Colonic mucosa (tissue), 4 donors: ENCODE measurements around the gene MLXIPL. TPM values are rescaled to one million over a fixed set of nuclear protein-coding genes. Genes with fewer than 3 reads are reported as not detected.

ENCODE experiments used
- DNase-seq: peaks from one replicate; pipeline ENCODE4 v3.0.0-alpha.2; 2020
- H3K27ac ChIP-seq: fragments of 200-600 bp; one replicate; pipeline ENCODE4 v1.8.0; 2021
- H3K27me3 ChIP-seq: fragments of 200-600 bp; one replicate; pipeline ENCODE4 v1.8.0; 2021
- H3K36me3 ChIP-seq: fragments of 200-600 bp; one replicate; pipeline ENCODE4 v1.8.0; 2021
- H3K4me1 ChIP-seq: fragments of 200-600 bp; one replicate; pipeline ENCODE4 v1.8.0; 2021; ENCODE audit warnings: mild to moderate bottlenecking
- H3K4me3 ChIP-seq: fragments of 200-600 bp; one replicate; pipeline ENCODE4 v1.8.0; 2021
- H3K9ac ChIP-seq, 2 donors: one replicate each; pipeline ENCODE4 v1.7.0; 2013; ENCODE audit warnings: control low read depth in 2 of 2, low read depth in 2 of 2, low read length in 2 of 2
- H3K9me3 ChIP-seq: fragments of 200-600 bp; one replicate; pipeline ENCODE4 v1.8.0; 2021
- intact Hi-C: fragments of 100-400 bp; cut with DNase I; formaldehyde crosslinking; loops from one replicate; pipeline ENCODE4 v1.14.1; 2022
- total RNA-seq, 2 donors: library from RNA; stranded (reverse); fragmentation: NEBNext Ultra II Directional in 1 of 2; extraction: Animal tissue kit (Norgen Biotek cat#: 25700) in 1 of 2; gene quantifications; one replicate each; pipeline ENCODE4 v1.2.1, GENCODE V29; 2021
- TF ChIP-seq, protein P1 (sequence below): fragments of 200-600 bp; IDR thresholded peaks from one replicate; pipeline ENCODE4 v1.8.0; 2022; ENCODE audit warnings: antibody characterized with exemption, mild to moderate bottlenecking
- donor health status: healthy.
- donor health status: DM: no; HTN: no; CAD: no.
- donor health status: DM: no; HTN: no; CAD: no.

MLXIPL gene
- total RNA-seq, 2 donors from 2014 or later, result 9.5 to 15.7 TPM

DNA sequence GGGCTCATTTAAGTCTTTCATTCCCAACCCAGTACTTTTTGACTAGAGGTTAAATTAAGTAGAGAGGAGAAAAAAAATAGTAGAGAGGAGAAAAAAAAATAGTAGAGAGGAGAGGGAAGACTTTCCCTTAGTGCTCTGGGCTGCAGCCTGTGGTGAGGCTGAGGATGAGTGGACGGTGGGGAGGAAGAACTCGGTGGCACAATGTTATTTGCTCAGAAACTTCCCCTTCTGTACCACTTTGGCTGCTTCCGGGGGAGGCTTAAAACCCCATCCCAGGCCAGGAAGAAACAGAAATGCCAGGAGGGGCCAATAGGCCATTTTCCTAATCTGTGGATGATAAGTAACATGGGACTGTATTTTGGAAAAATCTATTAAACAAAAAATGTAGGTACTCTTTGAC lies 14.6 kb upstream of the MLXIPL start:
- DNase-seq, result no peak
- TF ChIP-seq, protein P1, sequence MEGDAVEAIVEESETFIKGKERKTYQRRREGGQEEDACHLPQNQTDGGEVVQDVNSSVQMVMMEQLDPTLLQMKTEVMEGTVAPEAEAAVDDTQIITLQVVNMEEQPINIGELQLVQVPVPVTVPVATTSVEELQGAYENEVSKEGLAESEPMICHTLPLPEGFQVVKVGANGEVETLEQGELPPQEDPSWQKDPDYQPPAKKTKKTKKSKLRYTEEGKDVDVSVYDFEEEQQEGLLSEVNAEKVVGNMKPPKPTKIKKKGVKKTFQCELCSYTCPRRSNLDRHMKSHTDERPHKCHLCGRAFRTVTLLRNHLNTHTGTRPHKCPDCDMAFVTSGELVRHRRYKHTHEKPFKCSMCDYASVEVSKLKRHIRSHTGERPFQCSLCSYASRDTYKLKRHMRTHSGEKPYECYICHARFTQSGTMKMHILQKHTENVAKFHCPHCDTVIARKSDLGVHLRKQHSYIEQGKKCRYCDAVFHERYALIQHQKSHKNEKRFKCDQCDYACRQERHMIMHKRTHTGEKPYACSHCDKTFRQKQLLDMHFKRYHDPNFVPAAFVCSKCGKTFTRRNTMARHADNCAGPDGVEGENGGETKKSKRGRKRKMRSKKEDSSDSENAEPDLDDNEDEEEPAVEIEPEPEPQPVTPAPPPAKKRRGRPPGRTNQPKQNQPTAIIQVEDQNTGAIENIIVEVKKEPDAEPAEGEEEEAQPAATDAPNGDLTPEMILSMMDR, result no peak
- Histone ChIP-seq H3K9me3 (no peaks in the 10 kb centered on the region), H3K27ac (no peak overlapping the region), H3K4me1 (no peaks in the 10 kb centered on the region), H3K27me3 (no peaks in the 10 kb centered on the region), H3K36me3 (no peaks in the 10 kb centered on the region), H3K4me3 (no peak overlapping the region), H3K9ac (no peak overlapping the region)
- intact Hi-C loops, result no loop called here

DNA sequence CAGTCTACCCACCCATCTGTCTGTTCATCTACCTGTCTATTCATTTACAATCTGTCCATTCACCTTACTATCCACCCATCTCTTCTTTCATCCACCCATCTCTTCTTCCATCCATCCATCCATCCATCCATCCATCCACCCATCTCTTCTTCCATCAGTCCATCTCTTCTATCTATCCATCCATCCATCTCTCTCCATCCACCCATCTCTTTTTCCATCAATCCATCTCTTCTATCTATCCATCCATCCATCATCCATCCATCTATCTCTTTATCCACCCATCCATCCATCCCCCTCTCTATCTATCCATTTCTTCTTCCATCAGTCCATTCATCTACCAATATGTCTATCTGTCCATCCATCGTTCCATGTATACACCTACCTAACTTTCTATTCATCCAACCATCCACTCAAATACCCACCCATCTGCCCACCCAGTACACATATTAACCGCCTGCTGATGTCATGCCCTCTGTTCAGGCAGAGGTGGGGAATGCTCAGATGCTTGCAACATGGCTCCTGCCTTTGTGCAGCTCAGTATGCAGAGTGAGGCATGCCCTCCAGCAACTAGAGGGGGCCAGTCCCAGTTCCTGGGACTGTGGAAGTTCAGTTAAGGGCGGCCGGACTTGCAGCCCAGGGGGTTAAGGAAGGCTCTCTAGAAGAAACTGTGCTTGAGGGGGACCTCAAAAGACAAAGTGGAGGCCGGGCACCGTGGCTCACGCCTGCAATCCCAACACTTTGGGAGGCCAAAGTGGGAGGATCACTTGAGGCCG lies 11.3 kb upstream of the MLXIPL start:
- peaks cover 4% of the 10 kb centered on the region for H3K27me3 ChIP-seq
- H3K4me1 ChIP-seq, result no peaks in the 10 kb centered on the region
- intact Hi-C loops, result no loop called here
- TF ChIP-seq, protein P1, result no peak
- no peak overlapping the region for H3K9ac ChIP-seq
- H3K27ac ChIP-seq, result no peak overlapping the region
- H3K4me3 ChIP-seq, result no peak overlapping the region
- H3K36me3 ChIP-seq, result no peaks in the 10 kb centered on the region
- DNase-seq, result no peak
- no peaks in the 10 kb centered on the region for H3K9me3 ChIP-seq

DNA sequence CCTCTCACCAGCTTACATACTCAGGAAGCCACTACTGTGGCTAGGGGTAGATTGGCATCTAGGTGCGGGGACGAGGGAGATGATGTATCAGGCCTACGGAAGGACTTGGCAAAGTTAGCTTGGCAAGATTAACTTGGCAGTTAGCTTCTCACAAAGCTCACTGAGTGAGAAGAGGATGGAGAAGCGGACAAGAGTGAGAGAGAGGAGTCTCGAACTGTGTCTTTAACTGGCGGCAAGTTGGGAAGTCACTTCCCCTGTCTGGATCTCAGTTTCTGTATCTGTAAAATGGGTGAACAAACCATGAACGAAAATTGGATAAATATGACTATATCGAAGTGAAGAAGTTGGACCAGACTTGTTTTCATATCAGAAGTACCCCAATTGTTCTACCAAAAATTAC lies 9.5 kb upstream of the MLXIPL start:
- TF ChIP-seq, protein P1, result no peak
- intact Hi-C loops, result no loop called here
- H3K9ac ChIP-seq, result no peak overlapping the region
- H3K9me3 ChIP-seq, result no peaks in the 10 kb centered on the region
- H3K27ac ChIP-seq, result no peak overlapping the region
- no peaks in the 10 kb centered on the region for H3K4me1 ChIP-seq
- H3K4me3 ChIP-seq, result no peak overlapping the region
- no peaks in the 10 kb centered on the region for H3K36me3 ChIP-seq
- peaks cover 4% of the 10 kb centered on the region for H3K27me3 ChIP-seq
- DNase-seq, result no peak

DNA sequence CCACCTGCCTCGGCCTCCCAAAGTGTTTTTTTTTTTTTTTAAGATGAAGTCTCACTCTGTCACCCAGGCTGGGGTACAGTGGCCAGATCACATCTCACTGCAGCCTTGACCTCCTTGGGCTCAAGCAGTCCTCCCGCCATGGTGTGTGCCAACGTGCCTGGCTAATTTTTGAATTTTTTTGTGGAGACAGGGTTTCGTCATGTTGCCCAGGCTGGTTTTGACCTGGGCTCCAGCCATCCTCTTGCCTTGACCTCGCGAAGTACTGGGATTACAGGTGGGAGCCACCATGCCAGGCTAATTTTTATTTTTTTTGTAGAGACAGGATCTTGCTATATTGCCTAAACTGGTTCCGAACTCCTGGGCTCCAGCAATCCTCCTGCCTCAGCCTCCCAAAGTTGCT lies 9.0 kb upstream of the MLXIPL start:
- Histone ChIP-seq H3K36me3 (no peaks in the 10 kb centered on the region), H3K27me3 (peaks cover 4% of the 10 kb centered on the region), H3K9ac (no peak overlapping the region), H3K4me1 (no peaks in the 10 kb centered on the region), H3K4me3 (no peak overlapping the region), H3K27ac (no peak overlapping the region), H3K9me3 (no peaks in the 10 kb centered on the region)
- TF ChIP-seq, protein P1, result no peak
- intact Hi-C loops, result no loop called here
- DNase-seq, result no peak

DNA sequence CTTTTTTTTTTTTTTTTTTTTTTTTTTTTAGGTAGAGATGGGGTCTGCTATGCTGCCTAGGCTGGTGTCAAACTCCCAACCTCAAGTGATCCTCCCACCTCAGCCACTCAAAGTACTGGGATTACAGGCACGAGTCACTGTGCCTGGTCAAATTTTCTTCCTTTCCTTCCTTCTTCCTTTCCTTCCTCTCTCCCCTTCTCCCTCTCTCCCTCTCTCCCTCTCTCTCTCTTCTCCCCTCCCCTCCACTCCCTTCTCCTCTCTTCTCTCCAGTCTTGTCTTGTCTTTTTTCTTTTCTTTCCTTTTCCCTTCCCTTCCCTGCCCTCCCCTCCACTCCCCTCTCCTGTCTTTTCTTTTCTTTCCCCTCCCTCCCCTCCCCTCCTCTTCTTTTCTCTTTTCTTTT lies 7.2 kb upstream of the MLXIPL start:
- no peak overlapping the region for H3K4me3 ChIP-seq
- no peak overlapping the region for H3K9ac ChIP-seq
- no peaks in the 10 kb centered on the region for H3K36me3 ChIP-seq
- no peak overlapping the region for H3K27ac ChIP-seq
- DNase-seq, result no peak
- TF ChIP-seq, protein P1, result no peak
- H3K4me1 ChIP-seq, result no peaks in the 10 kb centered on the region
- intact Hi-C loops, result no loop called here
- H3K27me3 ChIP-seq, result peaks cover 4% of the 10 kb centered on the region
- no peaks in the 10 kb centered on the region for H3K9me3 ChIP-seq
